IPS-18a (cell line): ENCODE measurements around the gene SDC1.

Experiments used
- H3K27ac ChIP-seq: one replicate; pipeline ENCODE4 v1.5.1; 2013; ENCODE audit warnings: low read length
- H3K27me3 ChIP-seq: one replicate; pipeline ENCODE4 v1.6.1; 2013; ENCODE audit warnings: mild to moderate bottlenecking, low read length; ENCODE audit not compliant: control insufficient read depth, insufficient read depth
- H3K36me3 ChIP-seq: one replicate; pipeline ENCODE4 v1.6.1; 2013; ENCODE audit warnings: low read depth, low read length; ENCODE audit not compliant: control insufficient read depth
- H3K4me1 ChIP-seq: one replicate; pipeline ENCODE4 v1.6.1; 2013; ENCODE audit warnings: low read depth, low read length; ENCODE audit not compliant: control insufficient read depth
- H3K4me3 ChIP-seq: one replicate; pipeline ENCODE4 v1.5.1; 2013; ENCODE audit warnings: low read length
- H3K9ac ChIP-seq: one replicate; pipeline ENCODE4 v1.6.1; 2013; ENCODE audit warnings: mild to moderate bottlenecking, low read length, moderate library complexity
- H3K9me3 ChIP-seq: one replicate; pipeline ENCODE4 v1.6.1; 2013; ENCODE audit warnings: low read depth, low read length; ENCODE audit not compliant: control insufficient read depth

Gene SDC1

DNA sequence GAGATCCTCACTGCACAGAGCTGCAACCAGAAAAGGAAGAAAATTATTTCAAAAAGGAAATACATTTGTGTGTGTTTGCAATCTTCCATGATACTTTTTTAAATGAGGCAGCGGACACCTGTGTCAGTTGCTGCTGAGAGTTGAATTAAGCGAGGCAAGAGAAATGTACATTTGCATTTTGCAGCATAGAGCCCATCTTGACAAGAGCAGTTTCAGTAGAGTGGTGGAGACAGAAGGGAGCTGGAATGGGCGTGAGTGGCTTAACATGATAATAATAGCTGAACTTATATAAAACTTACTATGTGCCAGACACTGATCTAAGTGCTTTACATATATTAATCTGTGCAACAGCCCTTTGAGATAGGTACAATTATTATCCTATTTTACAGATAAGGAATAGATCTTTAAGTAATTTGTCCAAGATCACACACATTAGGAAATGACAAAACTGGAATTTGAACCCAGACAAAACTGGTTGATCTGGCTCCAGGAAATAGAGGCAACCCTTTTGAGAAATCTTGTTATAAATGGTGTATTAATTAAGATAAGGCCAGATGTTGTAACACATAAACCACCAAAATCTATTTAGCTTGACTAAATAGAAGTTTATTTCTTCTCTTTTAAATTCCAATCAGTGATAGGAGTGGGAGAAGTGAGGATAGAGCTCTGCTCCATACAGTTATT is 68.7 kb downstream of the SDC1 start:
- no peak overlapping the region for H3K4me3 ChIP-seq
- H3K27ac ChIP-seq: no peak overlapping the region
- H3K4me1 ChIP-seq: no peaks in the 10 kb centered on the region
- H3K9me3 ChIP-seq: no peaks in the 10 kb centered on the region
- no peaks in the 10 kb centered on the region for H3K27me3 ChIP-seq
- no peaks in the 10 kb centered on the region for H3K36me3 ChIP-seq
- H3K9ac ChIP-seq: no peak overlapping the region

- Histone ChIP-seq H3K4me1 (peaks cover 19% of the 10 kb centered on the region), H3K27me3 (no peaks in the 10 kb centered on the region), H3K4me3 (no peak overlapping the region), H3K9me3 (no peaks in the 10 kb centered on the region), H3K9ac (no peak overlapping the region), H3K36me3 (no peaks in the 10 kb centered on the region), H3K27ac (no peak overlapping the region)
Measured at GRCh38 chr2:20153131-20153851, 71.6 kb downstream of the SDC1 start.

GRCh38 chr2:20150806-20151571 is 73.9 kb downstream of the SDC1 start:
- H3K4me3 ChIP-seq: no peak overlapping the region
- peaks cover 19% of the 10 kb centered on the region for H3K4me1 ChIP-seq
- H3K9ac ChIP-seq: no peak overlapping the region
- H3K27ac ChIP-seq: no peak overlapping the region
- no peaks in the 10 kb centered on the region for H3K36me3 ChIP-seq
- H3K27me3 ChIP-seq: no peaks in the 10 kb centered on the region
- no peaks in the 10 kb centered on the region for H3K9me3 ChIP-seq
